OCI-LY3 (cell line): Measurements from ENCODE around the gene DNAAF8.
"Not testable (repeated sequence)": the region's sequence is repeated elsewhere in the genome, so short reads cannot be mapped to it uniquely, and the experiment has no call there.

Experiments
- H2AFZ ChIP-seq: fragments of 200-600, 300-600 bp; shearing (Covaris generic); 2 replicates; pipeline ENCODE4 v1.6.0; 2014; ENCODE audit warnings: antibody characterized with exemption, low read depth, low read length
- H3K27ac ChIP-seq: fragments of 200-600, 300-600 bp; sonication (generic); 2 replicates; pipeline ENCODE4 v1.5.1; 2014; ENCODE audit warnings: mild to moderate bottlenecking, low read length, moderate library complexity, mixed read lengths
- H3K27me3 ChIP-seq: fragments of 200-600, 300-600 bp; sonication (generic); 2 replicates; pipeline ENCODE4 v1.6.1; 2014; ENCODE audit warnings: low read depth, low read length, mixed read lengths
- H3K36me3 ChIP-seq: fragments of 200-600, 300-600 bp; sonication (generic); replicated peaks from 2 replicates; pipeline ENCODE3; 2014; ENCODE audit warnings: low read depth, low read length, mixed read lengths
- H3K4me1 ChIP-seq: fragments of 300-600, 200-600 bp; sonication (generic); 2 replicates; pipeline ENCODE4 v1.6.1; 2014; ENCODE audit warnings: low read length, mixed read lengths
- H3K4me2 ChIP-seq: fragments of 200-600, 300-600 bp; sonication (generic); 2 replicates; pipeline ENCODE4 v1.6.1; 2014; ENCODE audit warnings: low read length, mixed read lengths
- H3K4me3 ChIP-seq: fragments of 300-600, 200-600 bp; sonication (generic); 2 replicates; pipeline ENCODE4 v1.5.1; 2014; ENCODE audit warnings: antibody characterized with exemption, mild to moderate bottlenecking, low read length, moderate library complexity
- H3K79me2 ChIP-seq: fragments of 300-600, 200-600 bp; shearing (Covaris generic); 2 replicates; pipeline ENCODE4 v1.6.1; 2014; ENCODE audit warnings: mild to moderate bottlenecking, low read length, mixed read lengths
- H3K9ac ChIP-seq: fragments of 300-600, 200-600 bp; shearing (Covaris generic); 2 replicates; pipeline ENCODE4 v1.6.0; 2014; ENCODE audit warnings: mild to moderate bottlenecking, low read length, moderate library complexity
- H3K9me3 ChIP-seq: fragments of 200-600, 300-600 bp; shearing (Covaris generic); 2 replicates; pipeline ENCODE4 v1.6.1; 2014; ENCODE audit warnings: low read length, mixed read lengths; ENCODE audit not compliant: insufficient read depth
- H4K20me1 ChIP-seq: fragments of 200-600, 300-600 bp; sonication (generic); 2 replicates; pipeline ENCODE4 v1.6.1; 2016; ENCODE audit warnings: low read length, mixed read lengths; ENCODE audit not compliant: insufficient read depth
- EZH2phosphoT487 ChIP-seq: fragments of 200-600 bp; shearing (Covaris generic); IDR thresholded peaks from 2 replicates; pipeline ENCODE4 v1.6.1; 2018; ENCODE audit warnings: antibody characterized with exemption, mixed run types, low read depth
- TF ChIP-seq, protein P1 (sequence below): fragments of 200-600, 300-600 bp; sonication (generic); IDR thresholded peaks from 2 replicates; pipeline ENCODE4 v1.5.1; 2014; ENCODE audit warnings: antibody characterized with exemption, low read length, low read depth

Gene DNAAF8

DNA sequence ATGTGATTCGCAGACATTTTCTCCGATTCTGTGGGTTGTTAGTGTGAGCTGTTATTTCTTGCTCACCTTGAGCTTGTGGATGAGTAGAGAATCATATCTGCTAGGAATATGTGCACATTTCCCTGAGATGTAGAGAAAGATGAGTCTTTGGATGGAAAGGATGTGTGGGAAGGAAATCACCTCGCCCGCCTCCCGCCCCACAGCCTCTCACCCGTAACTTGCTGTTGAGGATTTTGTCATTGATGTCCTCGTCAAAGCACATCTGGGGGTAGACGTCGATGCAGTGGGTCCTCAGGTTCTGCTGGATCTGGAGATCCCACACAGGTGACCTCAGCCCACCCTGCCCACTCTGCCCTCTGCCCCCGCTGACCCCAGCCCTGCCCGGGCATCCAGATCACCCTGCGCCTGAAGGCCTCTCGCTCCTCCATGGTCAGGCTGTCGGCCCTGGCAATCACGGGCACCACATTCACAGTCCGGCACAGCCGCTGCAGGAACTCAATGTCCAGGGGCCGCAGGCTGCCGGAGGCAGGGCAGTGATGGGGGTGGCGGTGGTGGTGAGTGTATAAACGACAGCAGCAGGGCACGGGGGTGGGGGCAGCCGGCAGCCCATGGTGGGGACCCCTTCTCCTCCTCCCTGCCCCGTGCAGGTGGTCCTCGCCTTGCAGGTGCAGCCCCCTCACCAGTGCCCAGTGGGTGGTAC is 49.1 kb downstream of the DNAAF8 start:
- Histone ChIP-seq H3K4me2 (no peak overlapping the region), H3K9ac (no peak overlapping the region), H3K4me3 (no peak overlapping the region), H3K27ac (no peak overlapping the region), H3K36me3 (no peaks in the 10 kb centered on the region), H3K9me3 (no peaks in the 10 kb centered on the region), H3K79me2 (no peaks in the 10 kb centered on the region), H2AFZ (no peak overlapping the region), H3K4me1 (peaks cover 9% of the 10 kb centered on the region), H3K27me3 (no peaks in the 10 kb centered on the region), H4K20me1 (no peaks in the 10 kb centered on the region)
- TF ChIP-seq EZH2phosphoT487 = no peak
- TF ChIP-seq, protein P1, sequence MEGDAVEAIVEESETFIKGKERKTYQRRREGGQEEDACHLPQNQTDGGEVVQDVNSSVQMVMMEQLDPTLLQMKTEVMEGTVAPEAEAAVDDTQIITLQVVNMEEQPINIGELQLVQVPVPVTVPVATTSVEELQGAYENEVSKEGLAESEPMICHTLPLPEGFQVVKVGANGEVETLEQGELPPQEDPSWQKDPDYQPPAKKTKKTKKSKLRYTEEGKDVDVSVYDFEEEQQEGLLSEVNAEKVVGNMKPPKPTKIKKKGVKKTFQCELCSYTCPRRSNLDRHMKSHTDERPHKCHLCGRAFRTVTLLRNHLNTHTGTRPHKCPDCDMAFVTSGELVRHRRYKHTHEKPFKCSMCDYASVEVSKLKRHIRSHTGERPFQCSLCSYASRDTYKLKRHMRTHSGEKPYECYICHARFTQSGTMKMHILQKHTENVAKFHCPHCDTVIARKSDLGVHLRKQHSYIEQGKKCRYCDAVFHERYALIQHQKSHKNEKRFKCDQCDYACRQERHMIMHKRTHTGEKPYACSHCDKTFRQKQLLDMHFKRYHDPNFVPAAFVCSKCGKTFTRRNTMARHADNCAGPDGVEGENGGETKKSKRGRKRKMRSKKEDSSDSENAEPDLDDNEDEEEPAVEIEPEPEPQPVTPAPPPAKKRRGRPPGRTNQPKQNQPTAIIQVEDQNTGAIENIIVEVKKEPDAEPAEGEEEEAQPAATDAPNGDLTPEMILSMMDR = no peak

DNA sequence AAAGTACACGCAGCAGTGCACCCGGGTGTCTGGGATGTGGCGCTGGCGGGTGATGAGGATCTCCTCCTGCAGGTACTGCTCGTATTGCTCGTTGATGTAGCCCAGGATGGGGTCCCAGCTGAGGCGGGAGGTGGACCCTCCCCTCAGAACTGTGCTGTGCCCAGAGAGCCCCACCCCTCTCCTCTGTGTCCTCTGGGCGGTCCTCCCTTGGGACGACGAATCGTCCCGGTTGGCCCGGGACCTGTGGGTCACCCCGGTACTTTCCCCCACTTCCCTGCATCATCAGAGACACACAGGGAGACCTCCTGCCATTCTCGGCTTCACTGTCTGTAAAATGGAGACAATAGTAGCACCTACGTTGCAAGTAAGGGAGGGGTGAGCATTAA is 49.6 kb downstream of the DNAAF8 start:
- no peak overlapping the region for H3K4me3 ChIP-seq
- no peak overlapping the region for H3K4me2 ChIP-seq
- no peaks in the 10 kb centered on the region for H3K79me2 ChIP-seq
- no peaks in the 10 kb centered on the region for H3K27me3 ChIP-seq
- H3K9me3 ChIP-seq = no peaks in the 10 kb centered on the region
- peaks cover 9% of the 10 kb centered on the region for H3K4me1 ChIP-seq
- H3K36me3 ChIP-seq = no peaks in the 10 kb centered on the region
- no peak overlapping the region for H3K9ac ChIP-seq
- H3K27ac ChIP-seq = no peak overlapping the region
- no peak for TF ChIP-seq EZH2phosphoT487
- no peaks in the 10 kb centered on the region for H4K20me1 ChIP-seq
- H2AFZ ChIP-seq = no peak overlapping the region

- H3K79me2 ChIP-seq, H3K27ac ChIP-seq, H3K4me2 ChIP-seq, H3K4me1 ChIP-seq, H3K27me3 ChIP-seq, H2AFZ ChIP-seq, H3K9ac ChIP-seq, H3K36me3 ChIP-seq, H3K9me3 ChIP-seq, H4K20me1 ChIP-seq, H3K4me3 ChIP-seq: not testable (repeated sequence)
Measured at GRCh38 chr16:4784444-4784987, 50.2 kb downstream of the DNAAF8 start.

- Histone ChIP-seq H2AFZ (no peak overlapping the region), H3K27me3 (no peaks in the 10 kb centered on the region), H3K9me3 (no peaks in the 10 kb centered on the region), H3K4me3 (no peak overlapping the region), H3K27ac (no peak overlapping the region), H3K9ac (no peak overlapping the region), H3K4me2 (no peak overlapping the region), H3K79me2 (no peaks in the 10 kb centered on the region), H4K20me1 (no peaks in the 10 kb centered on the region), H3K4me1 (peaks cover 9% of the 10 kb centered on the region), H3K36me3 (no peaks in the 10 kb centered on the region)
- TF ChIP-seq EZH2phosphoT487 = no peak
- TF ChIP-seq, protein P1 = no peak
Measured at GRCh38 chr16:4785758-4786433, 51.6 kb downstream of the DNAAF8 start.

DNA sequence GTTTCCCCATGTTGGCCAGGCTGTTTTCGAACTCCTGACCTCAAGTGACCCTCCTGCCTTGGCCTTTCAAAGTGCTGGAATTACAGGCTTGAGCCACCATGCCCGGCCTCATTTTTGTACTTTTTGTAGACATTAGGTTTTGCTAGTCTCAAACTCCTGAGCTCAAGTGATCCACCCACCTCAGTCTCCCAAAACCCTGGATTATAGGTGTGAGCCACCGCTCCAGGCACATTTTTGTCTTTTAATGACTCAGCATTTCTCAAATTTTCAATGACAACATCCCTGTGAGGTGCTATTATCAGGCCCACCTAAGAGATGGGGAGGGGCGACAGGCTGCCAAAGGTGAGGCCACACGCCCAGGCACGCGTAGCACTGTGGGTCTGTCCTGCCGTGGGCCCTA is 52.7 kb downstream of the DNAAF8 start:
- Histone ChIP-seq H3K4me3 (no peak overlapping the region), H3K9me3 (no peaks in the 10 kb centered on the region), H3K27ac (no peak overlapping the region), H3K4me1 (peaks cover 8% of the 10 kb centered on the region), H3K79me2 (no peaks in the 10 kb centered on the region), H3K4me2 (no peak overlapping the region), H4K20me1 (no peaks in the 10 kb centered on the region), H3K36me3 (no peaks in the 10 kb centered on the region), H2AFZ (no peak overlapping the region), H3K27me3 (no peaks in the 10 kb centered on the region), H3K9ac (no peak overlapping the region)
- no peak for TF ChIP-seq EZH2phosphoT487
- TF ChIP-seq, protein P1 = no peak
